WTC11 (cell line): ENCODE data around the gene ATP9B. TPM values are rescaled to one million over a fixed set of nuclear protein-coding genes. Genes with fewer than 3 reads are reported as not detected.

ENCODE experiments used
- ATAC-seq: fragments of 200-7000 bp; cut with Tn5 transposase; 2 replicates; pipeline ENCODE4 v1.10.0; 2021; ENCODE audit warnings: mild to moderate bottlenecking, moderate library complexity
- CTCF ChIA-PET: fragments of 300-600 bp; sonication (Branson Sonifier 250); formaldehyde crosslinking; loops from one replicate; lab custom pipeline; 2021; ENCODE audit warnings: antibody characterized with exemption; lab: Charles Lee
- POLR2A ChIA-PET: fragments of 350-600 bp; sonication (Branson Sonifier 250); formaldehyde crosslinking; loops from one replicate; lab custom pipeline; 2021; ENCODE audit warnings: antibody characterized with exemption; lab: Charles Lee
- DNase-seq: peaks from one replicate; pipeline ENCODE4 v3.0.0; 2021; ENCODE audit warnings: low spot score
- H3K27ac Mint-ChIP-seq: 2 replicates; pipeline ENCODE4 v1.8.0; 2021; ENCODE audit warnings: mixed read lengths
- H3K27me3 Mint-ChIP-seq: 2 replicates; pipeline ENCODE4 v1.8.0; 2021; ENCODE audit warnings: low read depth, mild to moderate bottlenecking, moderate library complexity, mixed read lengths
- H3K36me3 Mint-ChIP-seq: 2 replicates; pipeline ENCODE4 v1.8.0; 2021; ENCODE audit warnings: mixed read lengths
- H3K4me1 Mint-ChIP-seq: 2 replicates; pipeline ENCODE4 v1.8.0; 2022; ENCODE audit warnings: mixed read lengths
- H3K4me3 Mint-ChIP-seq: 2 replicates; pipeline ENCODE4 v1.8.0; 2021; ENCODE audit warnings: mild to moderate bottlenecking, moderate library complexity, mixed read lengths
- H3K9me3 Mint-ChIP-seq: 2 replicates; pipeline ENCODE4 v1.8.0; 2021; ENCODE audit warnings: mixed read lengths
- AR ChIP-seq: fragments of 250-450 bp; sonication (Bioruptor Pico); IDR thresholded peaks from 2 replicates; pipeline ENCODE4 v1.9.0; 2021; ENCODE audit warnings: mild to moderate bottlenecking
- CDX4 ChIP-seq: fragments of 250-450 bp; sonication (Bioruptor Pico); IDR thresholded peaks from 2 replicates; pipeline ENCODE4 v1.9.0; 2021; ENCODE audit warnings: moderate library complexity, mild to moderate bottlenecking, inconsistent platforms, borderline replicate concordance
- CREM ChIP-seq: sonication (generic); formaldehyde crosslinking; IDR thresholded peaks from 2 replicates; pipeline ENCODE4 v1.8.1; 2022; ENCODE audit warnings: mild to moderate bottlenecking, missing genetic modification reagents, moderate library complexity
- E2F1 ChIP-seq: sonication (generic); formaldehyde crosslinking; IDR thresholded peaks from 2 replicates; pipeline ENCODE4 v1.8.0; 2022; ENCODE audit warnings: mild to moderate bottlenecking, missing genetic modification reagents
- EMX1 ChIP-seq: fragments of 250-450 bp; sonication (Bioruptor Pico); IDR thresholded peaks from 2 replicates; pipeline ENCODE4 v1.8.0; 2021; ENCODE audit warnings: mild to moderate bottlenecking
- ESRRA ChIP-seq: sonication (generic); formaldehyde crosslinking; IDR thresholded peaks from 2 replicates; pipeline ENCODE4 v1.8.1; 2022; ENCODE audit warnings: mild to moderate bottlenecking, missing genetic modification reagents, borderline replicate concordance
- GRHL2 ChIP-seq: fragments of 250-450 bp; sonication (Bioruptor Pico); IDR thresholded peaks from 2 replicates; pipeline ENCODE4 v1.8.0; 2022; ENCODE audit warnings: mild to moderate bottlenecking, moderate library complexity; ENCODE audit not compliant: insufficient replicate concordance, severe bottlenecking
- GTF2I ChIP-seq: fragments of 250-450 bp; sonication (Bioruptor Pico); conservative IDR thresholded peaks from 2 replicates; pipeline ENCODE4 v1.4.0; 2021; ENCODE audit warnings: mild to moderate bottlenecking
- JAZF1 ChIP-seq: fragments of 250-450 bp; sonication (Bioruptor Pico); IDR thresholded peaks from 2 replicates; pipeline ENCODE4 v1.9.0; 2021; ENCODE audit warnings: moderate library complexity, mild to moderate bottlenecking, inconsistent platforms
- NFE2L1 ChIP-seq: sonication (generic); formaldehyde crosslinking; IDR thresholded peaks from 2 replicates; pipeline ENCODE4 v1.8.1; 2023; ENCODE audit warnings: missing genetic modification reagents
- NFYB ChIP-seq: sonication (generic); formaldehyde crosslinking; conservative IDR thresholded peaks from 2 replicates; pipeline ENCODE4 v1.8.0; 2022; ENCODE audit warnings: low read depth, missing genetic modification reagents
- NR1H2 ChIP-seq: sonication (generic); formaldehyde crosslinking; IDR thresholded peaks from 2 replicates; pipeline ENCODE4 v1.9.0; 2021; ENCODE audit warnings: mild to moderate bottlenecking, moderate library complexity, missing genetic modification reagents
- NR2C2 ChIP-seq: sonication (generic); formaldehyde crosslinking; IDR thresholded peaks from 2 replicates; pipeline ENCODE4 v1.8.0; 2022; ENCODE audit warnings: mild to moderate bottlenecking, missing genetic modification reagents
- PRRX2 ChIP-seq: fragments of 250-450 bp; sonication (Bioruptor Pico); IDR thresholded peaks from 2 replicates; pipeline ENCODE4 v1.8.0; 2021; ENCODE audit warnings: mild to moderate bottlenecking
- RELA ChIP-seq: sonication (generic); formaldehyde crosslinking; IDR thresholded peaks from 2 replicates; pipeline ENCODE4 v1.8.1; 2022; ENCODE audit warnings: missing genetic modification reagents, mild to moderate bottlenecking, borderline replicate concordance
- RORB ChIP-seq: fragments of 250-450 bp; sonication (Bioruptor Pico); IDR thresholded peaks from 2 replicates; pipeline ENCODE4 v1.9.0; 2021; ENCODE audit warnings: mild to moderate bottlenecking
- SMAD3 ChIP-seq: sonication (generic); formaldehyde crosslinking; IDR thresholded peaks from 2 replicates; pipeline ENCODE4 v1.8.0; 2022; ENCODE audit warnings: missing genetic modification reagents, mild to moderate bottlenecking, borderline replicate concordance
- ZBTB21 ChIP-seq: sonication (generic); formaldehyde crosslinking; IDR thresholded peaks from 2 replicates; pipeline ENCODE4 v1.8.1; 2023; ENCODE audit warnings: mild to moderate bottlenecking, missing genetic modification reagents, borderline replicate concordance
- ZMAT4 ChIP-seq: fragments of 250-450 bp; sonication (Bioruptor Pico); IDR thresholded peaks from 2 replicates; pipeline ENCODE4 v1.9.0; 2021; ENCODE audit warnings: mild to moderate bottlenecking
- ZNF138 ChIP-seq: sonication (generic); formaldehyde crosslinking; conservative IDR thresholded peaks from 2 replicates; pipeline ENCODE4 v1.8.1; 2022; ENCODE audit warnings: mild to moderate bottlenecking, moderate library complexity, missing genetic modification reagents
- ZNF317 ChIP-seq: sonication (generic); formaldehyde crosslinking; IDR thresholded peaks from 2 replicates; pipeline ENCODE4 v1.8.1; 2023; ENCODE audit warnings: low read depth, mild to moderate bottlenecking, moderate library complexity, missing genetic modification reagents, borderline replicate concordance
- total RNA-seq: library from RNA; stranded (reverse); gene quantifications from 3 replicates; pipeline ENCODE4 v1.2.3, GENCODE V29; 2021
- TF ChIP-seq, protein P1 (sequence below): sonication (generic); formaldehyde crosslinking; IDR thresholded peaks from 2 replicates; pipeline ENCODE4 v1.8.0; 2022; ENCODE audit warnings: mild to moderate bottlenecking, missing genetic modification reagents
- TF ChIP-seq, protein P2 (sequence below): sonication (generic); formaldehyde crosslinking; IDR thresholded peaks from 2 replicates; pipeline ENCODE4 v1.8.0; 2022; ENCODE audit warnings: missing genetic modification reagents
- TF ChIP-seq, protein P3 (sequence below): fragments of 200-600 bp; IDR thresholded peaks from 2 replicates; pipeline ENCODE4 v1.8.0; 2022; ENCODE audit warnings: antibody characterized with exemption

The ATP9B gene
- total RNA-seq, 1 experiment from 2014 or later = 19.0 TPM

DNA sequence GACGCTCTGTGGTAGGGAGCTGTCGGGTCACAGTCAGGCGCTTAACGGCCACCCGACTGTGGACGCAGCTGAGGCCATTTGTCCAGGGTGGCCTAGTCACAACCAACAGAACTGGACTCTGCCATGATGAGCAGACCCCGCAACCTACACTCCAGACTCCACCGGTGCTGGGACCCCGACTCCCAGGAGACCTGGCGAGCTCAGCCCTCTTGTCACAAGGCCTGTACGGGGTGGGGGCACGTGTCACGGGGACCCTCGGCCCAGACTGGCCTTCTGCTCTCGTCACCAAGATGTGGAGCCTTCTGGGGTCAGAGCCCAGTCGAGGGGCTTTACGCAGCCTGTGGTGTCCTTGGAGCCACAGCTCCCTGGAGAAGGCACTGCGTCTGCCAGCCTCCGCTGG lies 349.0 kb downstream of the ATP9B start (continued):
- TF ChIP-seq CREM (no peak), JAZF1 (CRISPR knock-in tag) (no peak), ZNF317 (CRISPR knock-in tag) (no peak), SMAD3 (CRISPR knock-in tag) (no peak), NR2C2 (CRISPR knock-in tag) (no peak), CDX4 (CRISPR knock-in tag) (no peak), AR (CRISPR knock-in tag) (no peak), EMX1 (CRISPR knock-in tag) (no peak), RORB (CRISPR knock-in tag) (no peak), ZMAT4 (CRISPR knock-in tag) (no peak)
- TF ChIP-seq, all 79 proteins: peak for 0

- peaks cover 4% of the 10 kb centered on the region for H3K36me3 Mint-ChIP-seq
- H3K27ac Mint-ChIP-seq = no peak overlapping the region
- H3K4me3 Mint-ChIP-seq = no peak overlapping the region
- H3K4me1 Mint-ChIP-seq = no peaks in the 10 kb centered on the region
- no peak for ATAC-seq
- ChIA-PET CTCF (no interaction called here), POLR2A (no interaction called here)
- no peaks in the 10 kb centered on the region for H3K9me3 Mint-ChIP-seq
- no peaks in the 10 kb centered on the region; the same call in 1 of the 2 replicates for H3K27me3 Mint-ChIP-seq
- no peak for DNase-seq
- TF ChIP-seq RELA (no peak), GRHL2 (CRISPR knock-in tag) (no peak), ZBTB21 (CRISPR knock-in tag) (no peak), ESRRA (CRISPR knock-in tag) (no peak), ZNF138 (CRISPR knock-in tag) (no peak), PRRX2 (CRISPR knock-in tag) (no peak), GTF2I (no peak), E2F1 (CRISPR knock-in tag) (no peak), NFE2L1 (CRISPR knock-in tag) (no peak), NFYB (CRISPR knock-in tag) (no peak), RORB (CRISPR knock-in tag) (no peak), NR1H2 (CRISPR knock-in tag) (no peak), JAZF1 (CRISPR knock-in tag) (no peak)
- TF ChIP-seq, protein P1, sequence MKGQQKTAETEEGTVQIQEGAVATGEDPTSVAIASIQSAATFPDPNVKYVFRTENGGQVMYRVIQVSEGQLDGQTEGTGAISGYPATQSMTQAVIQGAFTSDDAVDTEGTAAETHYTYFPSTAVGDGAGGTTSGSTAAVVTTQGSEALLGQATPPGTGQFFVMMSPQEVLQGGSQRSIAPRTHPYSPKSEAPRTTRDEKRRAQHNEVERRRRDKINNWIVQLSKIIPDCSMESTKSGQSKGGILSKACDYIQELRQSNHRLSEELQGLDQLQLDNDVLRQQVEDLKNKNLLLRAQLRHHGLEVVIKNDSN (CRISPR knock-in tag) = no peak
- TF ChIP-seq, protein P2, sequence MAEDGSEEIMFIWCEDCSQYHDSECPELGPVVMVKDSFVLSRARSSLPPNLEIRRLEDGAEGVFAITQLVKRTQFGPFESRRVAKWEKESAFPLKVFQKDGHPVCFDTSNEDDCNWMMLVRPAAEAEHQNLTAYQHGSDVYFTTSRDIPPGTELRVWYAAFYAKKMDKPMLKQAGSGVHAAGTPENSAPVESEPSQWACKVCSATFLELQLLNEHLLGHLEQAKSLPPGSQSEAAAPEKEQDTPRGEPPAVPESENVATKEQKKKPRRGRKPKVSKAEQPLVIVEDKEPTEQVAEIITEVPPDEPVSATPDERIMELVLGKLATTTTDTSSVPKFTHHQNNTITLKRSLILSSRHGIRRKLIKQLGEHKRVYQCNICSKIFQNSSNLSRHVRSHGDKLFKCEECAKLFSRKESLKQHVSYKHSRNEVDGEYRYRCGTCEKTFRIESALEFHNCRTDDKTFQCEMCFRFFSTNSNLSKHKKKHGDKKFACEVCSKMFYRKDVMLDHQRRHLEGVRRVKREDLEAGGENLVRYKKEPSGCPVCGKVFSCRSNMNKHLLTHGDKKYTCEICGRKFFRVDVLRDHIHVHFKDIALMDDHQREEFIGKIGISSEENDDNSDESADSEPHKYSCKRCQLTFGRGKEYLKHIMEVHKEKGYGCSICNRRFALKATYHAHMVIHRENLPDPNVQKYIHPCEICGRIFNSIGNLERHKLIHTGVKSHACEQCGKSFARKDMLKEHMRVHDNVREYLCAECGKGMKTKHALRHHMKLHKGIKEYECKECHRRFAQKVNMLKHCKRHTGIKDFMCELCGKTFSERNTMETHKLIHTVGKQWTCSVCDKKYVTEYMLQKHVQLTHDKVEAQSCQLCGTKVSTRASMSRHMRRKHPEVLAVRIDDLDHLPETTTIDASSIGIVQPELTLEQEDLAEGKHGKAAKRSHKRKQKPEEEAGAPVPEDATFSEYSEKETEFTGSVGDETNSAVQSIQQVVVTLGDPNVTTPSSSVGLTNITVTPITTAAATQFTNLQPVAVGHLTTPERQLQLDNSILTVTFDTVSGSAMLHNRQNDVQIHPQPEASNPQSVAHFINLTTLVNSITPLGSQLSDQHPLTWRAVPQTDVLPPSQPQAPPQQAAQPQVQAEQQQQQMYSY (CRISPR knock-in tag) = no peak
- TF ChIP-seq, protein P3, sequence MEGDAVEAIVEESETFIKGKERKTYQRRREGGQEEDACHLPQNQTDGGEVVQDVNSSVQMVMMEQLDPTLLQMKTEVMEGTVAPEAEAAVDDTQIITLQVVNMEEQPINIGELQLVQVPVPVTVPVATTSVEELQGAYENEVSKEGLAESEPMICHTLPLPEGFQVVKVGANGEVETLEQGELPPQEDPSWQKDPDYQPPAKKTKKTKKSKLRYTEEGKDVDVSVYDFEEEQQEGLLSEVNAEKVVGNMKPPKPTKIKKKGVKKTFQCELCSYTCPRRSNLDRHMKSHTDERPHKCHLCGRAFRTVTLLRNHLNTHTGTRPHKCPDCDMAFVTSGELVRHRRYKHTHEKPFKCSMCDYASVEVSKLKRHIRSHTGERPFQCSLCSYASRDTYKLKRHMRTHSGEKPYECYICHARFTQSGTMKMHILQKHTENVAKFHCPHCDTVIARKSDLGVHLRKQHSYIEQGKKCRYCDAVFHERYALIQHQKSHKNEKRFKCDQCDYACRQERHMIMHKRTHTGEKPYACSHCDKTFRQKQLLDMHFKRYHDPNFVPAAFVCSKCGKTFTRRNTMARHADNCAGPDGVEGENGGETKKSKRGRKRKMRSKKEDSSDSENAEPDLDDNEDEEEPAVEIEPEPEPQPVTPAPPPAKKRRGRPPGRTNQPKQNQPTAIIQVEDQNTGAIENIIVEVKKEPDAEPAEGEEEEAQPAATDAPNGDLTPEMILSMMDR = no peak
Measured at GRCh38 chr18:79418642-79419041, 349.4 kb downstream of the ATP9B start.
